Melanocyte of skin (primary cell): ENCODE results near the gene CDHR1. TPM values are rescaled to one million over a fixed set of nuclear protein-coding genes. Genes with fewer than 3 reads are reported as not detected.

ENCODE experiments used
- total RNA-seq, 2 donors: library from RNA; depleted of rRNA; stranded (reverse); fragments of >200 nt; gene quantifications; 2 replicates each; pipeline ENCODE4 v1.2.3, GENCODE V29; 2012

CDHR1 gene
- total RNA-seq = not detected

DNA sequence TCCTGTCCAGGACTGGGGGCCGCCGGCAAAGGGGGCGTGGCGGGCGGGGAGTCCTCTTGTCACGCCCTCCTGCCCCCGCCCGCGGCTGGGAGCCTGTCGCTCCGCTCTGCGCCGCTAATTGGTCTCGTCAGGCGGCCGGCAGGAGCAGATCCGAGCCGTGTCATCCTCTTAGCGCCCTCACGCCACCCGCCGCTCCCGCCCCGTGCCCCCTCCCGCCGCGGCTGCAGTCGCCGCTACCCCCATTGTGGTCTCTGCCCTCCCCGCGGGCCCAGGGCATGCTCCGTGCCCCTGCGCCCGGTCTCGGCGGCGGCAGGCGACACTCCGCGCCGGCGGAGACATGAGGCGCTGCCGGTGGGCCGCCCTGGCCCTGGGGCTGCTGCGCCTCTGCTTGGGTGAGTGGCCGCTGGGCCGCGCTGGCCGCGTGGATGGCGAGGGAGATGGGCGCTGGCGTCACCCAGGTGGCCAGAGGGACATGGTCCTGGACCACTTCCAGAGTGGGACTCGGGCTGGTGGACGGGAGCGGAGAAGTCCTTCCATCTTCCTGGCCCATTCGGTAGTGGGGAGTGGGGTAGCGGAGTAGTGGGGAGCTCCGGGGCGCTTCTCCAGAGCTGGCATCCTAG, at the start of gene CDHR1:
Gene CDHR1, plus strand, starts transcription at position 114 of the 620 bp plus-strand sequence. Its CDS starts 224 bp downstream, at position 338.

GRCh38 chr10:84173501-84173929, 20.8 kb upstream of the CDHR1 start, which contains the start of gene GPR15LG:
Gene GPR15LG, plus strand, starts transcription at chr10:84173801. Its CDS starts 51 bp downstream, at chr10:84173852.

DNA sequence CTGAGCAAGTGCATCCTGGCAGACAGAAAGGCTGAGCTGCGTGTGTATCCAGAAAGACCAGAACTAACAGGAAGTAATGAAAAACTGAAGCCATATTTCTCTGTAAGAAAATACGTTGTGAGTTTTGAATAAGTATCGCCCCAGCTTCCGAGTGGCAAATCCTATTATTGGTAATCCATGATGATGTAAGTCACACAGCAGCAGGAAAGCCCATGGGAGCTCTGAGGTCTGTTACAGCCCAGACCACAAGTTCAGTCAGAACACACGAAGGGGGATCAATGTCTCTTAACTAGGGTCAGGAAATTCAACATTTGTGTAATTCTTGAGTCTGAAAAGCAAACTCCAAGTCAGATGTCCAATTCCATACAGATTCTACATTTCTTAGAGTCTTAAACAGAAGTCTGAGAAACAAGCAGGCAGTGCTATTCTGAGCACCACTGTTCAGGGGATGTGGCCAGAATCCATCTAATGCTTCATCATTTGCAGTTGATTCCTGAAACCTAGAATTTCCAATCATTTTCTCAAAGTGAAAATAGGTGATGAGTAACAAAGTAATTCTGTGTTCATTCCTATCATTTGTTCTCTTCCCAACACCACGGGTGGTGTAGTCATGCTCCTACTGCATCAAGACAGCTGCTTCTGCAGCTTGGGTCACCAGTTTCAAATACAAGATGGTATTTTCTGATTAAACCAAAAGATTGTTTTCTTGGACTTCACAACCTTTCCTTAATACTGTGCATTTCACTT, 31.3 kb downstream of the CDHR1 start, which contains the start of gene LRIT2:
Gene LRIT2, minus strand, starts transcription at position 118 of the 747 bp plus-strand sequence. Its CDS starts 24 bp downstream, at position 94.

DNA sequence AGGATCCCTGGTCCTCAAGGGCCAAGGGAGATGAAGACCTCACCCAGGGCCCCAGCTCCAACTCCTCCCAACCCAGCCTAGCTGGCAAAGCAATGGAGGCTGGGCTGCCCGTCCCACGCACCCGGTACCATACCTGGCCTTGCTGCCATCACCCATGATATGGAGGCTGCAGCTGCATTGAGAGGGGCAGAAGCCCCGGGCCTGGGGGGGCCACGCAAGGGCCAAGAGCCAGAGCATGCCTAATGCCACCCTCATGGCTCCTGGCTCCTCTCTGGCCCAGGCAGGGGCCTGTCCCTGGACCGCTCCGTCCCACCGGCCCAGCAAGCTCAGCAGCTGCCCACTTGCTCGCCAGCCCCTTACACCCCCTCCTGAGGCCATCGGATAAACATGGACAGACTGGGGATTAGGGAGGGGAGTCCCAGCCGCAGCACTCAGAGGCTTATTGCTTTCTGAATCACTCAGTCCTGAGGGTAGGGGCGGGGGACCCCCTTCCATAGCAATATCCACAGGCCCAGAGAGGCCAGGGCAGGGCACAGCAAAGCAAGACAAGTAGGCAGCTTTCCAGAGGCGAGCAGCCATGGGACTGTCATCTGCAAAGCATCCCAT, 47.0 kb downstream of the CDHR1 start, which contains the start of gene LRIT1:
Gene LRIT1, minus strand, starts transcription at position 362 of the 606 bp plus-strand sequence. Its CDS starts 107 bp downstream, at position 255.

DNA sequence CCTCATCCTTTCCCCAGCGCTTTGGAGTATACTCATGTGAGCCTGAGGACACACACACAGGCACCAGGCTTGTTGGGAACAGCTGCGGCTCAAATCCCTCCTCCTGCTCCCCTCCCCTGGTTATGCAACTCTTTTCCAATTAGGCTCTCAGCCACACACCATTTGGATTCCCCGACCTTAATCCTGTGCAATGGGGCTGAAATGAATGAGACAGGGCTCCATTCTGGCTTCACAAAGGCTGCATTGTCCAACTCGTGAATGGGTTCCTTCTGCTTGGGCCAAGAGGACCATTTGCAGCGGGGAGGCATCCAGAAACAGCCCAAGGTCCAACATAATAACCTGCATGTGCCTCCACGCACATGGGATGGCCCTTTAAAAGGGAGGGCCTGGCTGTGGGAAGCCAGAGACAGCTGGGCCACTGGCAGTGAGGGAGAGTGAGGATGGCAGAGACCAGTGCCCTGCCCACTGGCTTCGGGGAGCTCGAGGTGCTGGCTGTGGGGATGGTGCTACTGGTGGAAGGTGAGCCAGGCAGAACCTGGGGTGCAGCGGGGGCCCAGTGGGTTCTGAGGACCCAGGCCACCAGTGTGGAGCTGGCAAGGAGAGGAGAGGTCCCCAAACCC, 50.4 kb downstream of the CDHR1 start, which contains the start of gene RGR:
Gene RGR, plus strand, starts transcription at position 403 of the 620 bp plus-strand sequence. Its CDS starts 38 bp downstream, at position 441.

Other genes with a start within 250 kb of the CDHR1 start
- 100 to 1,000 TPM; 134 to 151 TPM for gene GHITM, start 55.0 kb upstream of the CDHR1 start, total RNA-seq
- gene GPR15LG, start 20.7 kb upstream of the CDHR1 start, total RNA-seq = not detected
- gene LRIT2, start 31.0 kb downstream of the CDHR1 start, total RNA-seq = not detected
- gene LRIT1, start 47.0 kb downstream of the CDHR1 start, total RNA-seq = not detected
- 1 to 10 TPM in 1 of 2 donors, under 1 TPM in 1; 0.67 to 1.0 TPM for gene RGR, start 50.5 kb downstream of the CDHR1 start, total RNA-seq
- 10 to 100 TPM; 27.3 to 34.4 TPM for gene CCSER2, start 134.1 kb downstream of the CDHR1 start, total RNA-seq